Renal cortical epithelial cell (primary cell): ENCODE data around the gene MLYCD. TPM values are rescaled to one million over a fixed set of nuclear protein-coding genes. Genes with fewer than 3 reads are reported as not detected.

Experiments
- DNase-seq: peaks from one replicate; pipeline ENCODE4 v3.0.0-alpha.2; 2011; ENCODE audit warnings: low read depth
- total RNA-seq: library from RNA; depleted of rRNA; stranded (reverse); fragments of >200 nt; gene quantifications from 2 replicates; pipeline ENCODE4 v1.2.3, GENCODE V29; 2014

MLYCD gene
- total RNA-seq, 1 donor from 2014 or later = 7.1 TPM

DNA sequence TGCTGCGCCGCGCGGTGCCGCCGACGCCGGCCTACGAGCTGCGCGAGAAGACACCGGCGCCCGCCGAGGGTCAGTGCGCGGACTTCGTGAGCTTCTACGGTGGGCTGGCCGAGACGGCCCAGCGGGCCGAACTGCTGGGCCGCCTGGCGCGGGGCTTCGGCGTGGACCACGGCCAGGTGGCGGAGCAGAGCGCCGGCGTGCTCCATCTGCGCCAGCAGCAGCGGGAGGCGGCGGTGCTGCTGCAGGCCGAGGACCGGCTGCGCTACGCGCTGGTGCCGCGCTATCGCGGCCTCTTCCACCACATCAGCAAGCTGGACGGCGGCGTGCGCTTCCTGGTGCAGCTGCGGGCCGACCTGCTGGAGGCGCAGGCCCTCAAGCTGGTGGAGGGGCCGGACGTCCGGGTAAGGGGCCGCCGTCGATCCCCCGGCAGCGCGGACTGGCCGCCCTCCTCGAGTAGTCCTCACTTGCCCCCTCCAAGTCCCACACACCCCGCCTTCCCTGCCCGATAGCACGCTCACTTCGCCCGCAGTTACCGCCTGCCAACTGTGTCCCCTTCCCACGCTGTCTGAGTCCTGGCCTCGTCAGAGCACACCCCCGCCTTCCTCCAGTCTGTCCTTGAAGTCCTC lies 470 bp downstream of the MLYCD start:
- peak; percentile 29 for DNase-seq

DNA sequence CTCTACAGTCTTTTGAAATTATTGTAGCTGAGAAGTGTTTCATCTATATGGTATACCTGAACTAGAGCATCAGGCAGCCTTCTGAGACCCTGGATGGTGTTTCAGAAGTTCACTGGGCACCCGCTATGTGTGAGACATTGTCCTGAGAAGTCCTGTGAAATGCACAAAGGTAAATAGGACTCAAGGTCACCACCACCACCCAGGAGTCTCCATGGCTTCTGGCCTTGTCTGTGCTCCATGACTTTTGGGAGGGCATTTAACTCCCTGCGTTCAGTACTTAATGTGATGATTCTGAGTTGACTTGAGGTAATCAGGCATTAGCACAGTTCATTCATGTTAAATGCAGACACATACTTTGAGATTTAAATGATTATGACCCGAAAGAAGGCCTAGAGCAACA lies 1.1 kb downstream of the MLYCD start:
- DNase-seq = no peak

DNA sequence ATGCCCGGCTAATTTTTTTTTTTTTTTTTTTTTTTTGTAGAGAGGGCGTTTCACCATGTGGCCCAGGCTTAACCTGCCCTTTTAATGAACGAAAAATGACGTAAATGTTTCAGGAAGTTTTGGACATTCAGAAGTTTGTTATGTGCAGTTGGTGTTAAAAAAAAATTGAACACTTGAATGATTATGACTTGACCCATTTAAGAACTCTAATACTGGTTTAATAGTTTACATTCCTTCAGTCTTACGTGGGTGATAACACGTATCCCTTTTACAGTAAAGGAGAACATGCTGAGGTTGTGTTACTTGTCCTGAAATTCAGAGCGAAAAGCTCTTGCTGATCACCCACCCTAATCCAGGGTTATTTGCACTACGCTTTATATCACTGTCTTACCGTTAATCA lies 1.7 kb downstream of the MLYCD start:
- DNase-seq = peak; percentile 55

DNA sequence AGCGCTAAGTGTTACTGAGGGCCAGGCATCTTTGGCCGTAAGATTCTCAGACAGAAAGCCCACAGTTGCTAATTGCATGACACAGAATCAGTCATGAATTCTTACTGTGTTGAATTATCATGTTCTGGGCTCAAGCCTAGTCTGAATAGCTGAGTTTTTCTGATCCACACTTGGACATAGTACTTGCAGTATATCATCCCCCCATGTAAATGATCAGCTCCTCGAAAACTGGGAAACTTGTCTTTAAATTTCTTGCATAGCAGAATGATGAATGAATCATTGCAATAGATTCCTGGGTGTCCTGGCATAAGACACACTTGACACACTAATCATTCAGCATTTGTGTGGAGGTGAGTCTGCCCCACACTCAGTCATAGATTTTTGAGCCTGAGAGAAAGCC lies 2.2 kb downstream of the MLYCD start:
- DNase-seq = peak; percentile 50

DNA sequence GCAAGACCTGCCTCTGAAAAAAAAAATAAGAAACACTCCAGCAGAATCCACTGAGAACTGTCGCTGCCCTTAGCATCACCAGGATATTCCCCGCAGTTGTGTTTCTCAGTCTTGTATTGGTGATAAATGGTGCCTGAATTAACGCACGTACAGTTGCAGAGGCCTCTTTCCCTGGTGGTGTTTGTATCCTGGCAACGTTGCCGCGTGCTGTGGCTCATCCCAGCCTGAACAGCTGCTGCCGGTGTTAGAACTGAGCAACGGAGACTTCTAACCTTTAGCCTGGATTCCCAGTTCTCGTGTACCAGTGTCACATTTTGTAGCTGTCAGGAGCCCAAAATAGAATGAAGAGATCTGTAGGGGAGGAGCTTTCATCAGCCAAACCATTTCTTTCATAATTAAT lies 4.8 kb downstream of the MLYCD start:
- DNase-seq = no peak

DNA sequence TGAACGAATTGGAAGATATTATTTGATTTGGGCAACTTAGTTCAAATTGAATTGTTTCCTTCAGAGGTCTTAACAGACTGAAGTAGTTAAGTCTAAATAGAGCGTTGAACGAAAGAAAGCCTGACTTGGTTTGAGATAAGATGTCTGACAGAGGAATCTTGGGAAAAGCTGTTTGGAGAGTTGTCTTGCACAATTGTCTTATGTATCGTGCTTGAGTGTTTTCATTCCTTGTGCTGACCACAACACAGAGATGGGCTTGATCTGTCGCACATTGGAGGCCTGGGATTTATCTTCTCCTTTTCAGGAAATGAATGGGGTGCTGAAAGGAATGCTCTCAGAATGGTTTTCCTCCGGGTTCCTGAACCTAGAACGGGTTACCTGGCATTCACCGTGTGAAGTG lies 7.8 kb downstream of the MLYCD start:
- DNase-seq = no peak

DNA sequence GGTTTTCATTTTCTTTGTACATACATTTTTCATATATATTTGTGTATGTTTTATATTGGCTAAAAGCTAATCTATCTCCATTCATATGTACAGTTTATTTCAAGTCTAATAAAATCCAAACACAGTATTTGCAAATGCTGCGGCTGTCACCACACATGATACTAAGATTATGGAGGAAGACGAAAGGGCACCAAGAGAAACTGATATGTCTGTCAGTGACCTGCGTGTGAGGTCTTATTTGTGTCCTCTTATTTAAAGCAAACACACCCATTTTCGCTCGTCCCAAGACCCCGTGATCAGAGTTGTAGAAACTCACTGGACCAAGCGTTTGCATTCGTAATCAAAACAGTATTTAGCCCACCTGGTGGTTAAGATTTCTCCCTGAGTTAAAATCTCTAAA lies 8.2 kb downstream of the MLYCD start:
- no peak for DNase-seq

DNA sequence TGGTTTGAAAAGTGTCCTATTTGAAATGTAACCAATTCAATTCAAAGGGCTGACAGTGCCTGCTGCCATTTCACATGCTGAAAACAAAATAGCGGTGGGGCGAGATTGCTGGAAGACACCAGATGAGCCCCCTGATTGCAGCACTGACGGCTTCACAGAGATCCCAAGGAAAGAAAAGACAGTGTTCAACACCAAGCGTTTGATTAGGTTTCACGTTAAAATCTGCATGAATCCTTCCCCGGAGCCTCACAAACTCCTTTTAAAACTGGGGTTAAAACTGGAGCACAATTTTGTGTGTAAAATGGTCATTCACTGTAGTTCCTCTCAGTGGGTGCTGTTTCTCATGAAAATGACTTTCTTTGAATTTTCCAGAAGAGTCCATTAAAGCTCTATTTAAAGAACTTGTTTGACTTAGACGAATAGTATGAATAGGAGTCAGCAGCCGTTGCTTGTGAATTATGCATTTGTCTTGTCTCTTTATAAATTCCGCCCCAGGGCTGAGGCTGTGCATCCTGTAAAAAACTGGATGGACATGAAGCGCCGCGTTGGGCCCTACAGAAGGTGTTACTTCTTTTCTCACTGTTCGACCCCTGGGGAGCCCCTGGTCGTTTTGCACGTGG lies 8.8 kb downstream of the MLYCD start:
- no peak for DNase-seq

DNA sequence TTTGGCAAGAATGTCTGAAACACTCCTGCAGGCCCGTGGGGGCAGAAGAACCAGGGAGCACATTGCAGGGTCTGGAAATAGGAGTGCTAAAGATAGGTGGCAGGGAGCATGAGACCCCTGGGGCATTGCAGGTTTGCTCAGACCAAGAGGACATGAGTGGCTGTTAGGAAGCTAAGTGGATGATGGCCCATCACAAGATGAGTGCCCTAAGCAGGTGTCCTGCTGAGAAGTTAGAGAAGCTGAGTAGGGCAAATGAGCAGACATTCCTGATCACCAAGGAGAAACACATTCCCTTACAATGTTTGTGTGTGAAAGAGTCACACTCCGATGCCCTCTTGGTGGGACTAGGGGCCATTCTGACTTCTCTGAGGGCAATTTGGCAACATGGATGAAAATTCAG lies 9.9 kb downstream of the MLYCD start:
- no peak for DNase-seq

DNA sequence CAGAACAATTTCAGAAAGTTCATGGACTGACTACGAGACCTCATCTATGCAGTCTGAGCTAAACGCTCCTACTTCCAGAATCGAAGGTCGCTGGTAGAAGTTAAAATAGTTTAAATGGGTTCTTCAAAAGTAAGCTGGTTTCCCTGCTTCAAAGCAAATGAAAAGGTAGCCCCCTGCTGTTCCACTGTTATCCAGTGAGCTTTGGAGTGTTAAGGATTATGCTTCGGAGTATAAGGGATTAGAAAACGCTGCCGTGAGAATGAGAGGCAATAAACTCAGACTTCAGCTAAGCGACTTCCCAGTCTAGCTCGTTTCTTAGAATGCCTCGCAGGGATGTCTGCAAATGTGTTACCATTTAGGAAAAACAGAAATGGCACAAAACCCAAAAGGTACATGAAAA lies 12.4 kb downstream of the MLYCD start:
- DNase-seq = no peak

DNA sequence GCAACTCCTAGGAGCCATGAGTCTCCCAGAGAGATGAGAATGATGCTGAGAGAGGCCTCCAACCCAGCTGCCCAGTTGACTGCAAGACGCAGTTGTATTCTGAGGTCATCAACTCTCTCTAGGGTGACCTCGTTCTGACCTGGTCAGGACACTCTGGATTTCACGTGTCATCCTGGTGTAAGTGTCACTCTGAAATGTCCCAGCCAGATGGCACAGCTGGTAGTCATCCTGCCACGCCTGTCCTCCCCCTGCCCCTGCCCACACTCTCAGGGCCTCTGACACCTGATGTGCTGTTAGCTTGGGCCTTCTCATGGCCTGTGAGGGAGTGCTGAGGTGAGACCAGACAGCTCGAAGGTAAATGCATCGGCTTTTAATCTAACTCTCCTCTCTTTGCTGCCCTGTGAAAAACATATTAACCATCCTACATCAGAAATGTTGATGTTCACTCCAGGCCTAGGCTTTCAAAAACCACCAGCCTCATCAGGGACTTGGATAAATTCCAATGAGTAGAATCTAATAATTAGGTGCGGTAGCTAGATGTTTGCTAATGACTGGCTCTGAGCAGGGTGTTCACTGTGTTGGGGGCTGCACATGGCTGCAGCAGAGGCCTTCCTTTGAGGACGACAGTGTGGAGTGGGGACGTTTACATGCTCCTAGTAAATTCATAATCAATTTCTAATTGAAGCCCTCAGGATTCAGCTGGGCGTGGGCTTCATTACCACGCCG lies 13.8 kb downstream of the MLYCD start:
- no peak for DNase-seq

DNA sequence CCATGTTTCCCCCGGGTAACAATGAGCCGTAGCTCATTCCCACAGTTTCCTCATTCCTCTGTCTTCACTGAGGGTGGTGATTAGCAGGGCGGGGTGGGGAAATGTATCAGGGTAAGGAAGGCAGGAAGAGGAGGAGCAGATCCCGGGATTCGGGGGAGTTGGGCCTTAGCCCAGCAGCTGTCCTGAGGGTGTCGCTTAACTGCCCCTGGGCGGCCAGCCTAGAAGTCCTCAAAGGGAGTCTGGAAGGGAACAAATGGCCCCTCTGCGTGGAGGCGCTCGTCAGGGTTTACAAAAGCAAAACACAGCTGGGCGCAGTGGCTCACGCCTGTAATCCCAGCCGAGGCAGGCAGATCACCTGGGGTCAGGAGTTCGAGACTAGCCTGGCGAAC lies 14.3 kb downstream of the MLYCD start:
- DNase-seq = no peak

DNA sequence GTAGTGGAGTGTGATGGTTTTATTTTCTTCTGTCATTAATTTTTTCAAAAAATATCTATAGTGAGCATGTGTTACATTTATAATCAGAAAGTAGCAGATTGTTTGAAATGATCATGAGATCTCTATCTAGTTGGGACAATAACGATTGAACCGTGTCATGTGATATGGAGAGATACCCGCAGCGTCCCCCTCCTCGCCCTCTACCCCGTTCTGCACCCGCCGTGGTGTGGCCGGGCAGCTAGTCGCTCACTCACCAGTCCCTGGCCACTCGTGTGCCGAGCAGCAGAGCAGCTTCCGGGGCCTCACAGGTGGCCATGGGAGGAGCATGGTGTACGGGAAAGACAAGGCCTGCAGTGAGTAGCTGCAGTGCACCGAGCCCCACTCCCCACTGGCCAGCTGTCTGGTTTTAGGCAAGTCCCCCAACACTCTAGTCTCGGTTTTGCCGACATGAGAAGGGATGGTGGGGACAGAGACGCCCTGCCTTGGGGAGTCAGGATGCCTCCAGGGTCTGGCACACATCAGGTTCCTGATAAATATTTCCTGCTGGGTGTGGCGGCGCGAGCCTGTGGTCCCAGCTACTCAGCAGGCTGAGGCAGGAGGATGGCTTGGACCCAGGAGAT lies 15.3 kb downstream of the MLYCD start:
- no peak for DNase-seq

DNA sequence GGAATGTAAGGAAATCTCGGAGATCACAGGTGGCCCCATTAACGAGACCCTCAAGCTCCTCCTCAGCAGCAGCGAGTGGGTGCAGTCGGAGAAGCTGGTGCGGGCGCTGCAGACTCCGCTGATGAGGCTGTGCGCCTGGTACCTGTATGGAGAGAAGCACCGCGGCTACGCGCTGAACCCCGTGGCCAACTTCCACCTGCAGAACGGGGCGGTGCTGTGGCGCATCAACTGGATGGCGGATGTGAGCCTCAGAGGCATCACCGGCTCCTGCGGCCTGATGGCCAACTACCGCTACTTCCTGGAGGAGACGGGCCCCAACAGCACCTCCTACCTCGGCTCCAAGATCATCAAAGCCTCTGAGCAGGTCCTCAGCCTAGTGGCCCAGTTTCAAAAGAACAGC lies 16.2 kb downstream of the MLYCD start:
- no peak for DNase-seq

DNA sequence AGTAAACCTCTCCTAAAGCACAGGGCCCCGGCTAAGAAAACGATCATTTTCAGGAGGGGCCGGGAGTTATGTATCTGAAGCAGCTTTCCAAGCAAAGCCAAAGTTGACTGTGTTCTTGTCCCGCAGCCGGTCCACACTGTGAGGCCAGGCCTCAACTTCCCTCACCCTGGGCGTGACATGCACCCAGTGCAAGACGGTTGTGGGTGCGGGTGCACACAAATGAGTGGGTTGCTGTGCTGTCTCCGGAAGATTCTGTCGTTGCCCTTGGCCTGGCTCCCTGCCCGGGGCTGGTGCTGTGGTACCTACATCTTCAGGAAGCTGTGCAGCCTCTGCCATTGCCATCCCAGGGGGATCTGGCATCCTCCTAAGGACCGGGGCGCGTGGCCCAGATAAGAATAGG lies 16.6 kb downstream of the MLYCD start:
- no peak for DNase-seq

DNA sequence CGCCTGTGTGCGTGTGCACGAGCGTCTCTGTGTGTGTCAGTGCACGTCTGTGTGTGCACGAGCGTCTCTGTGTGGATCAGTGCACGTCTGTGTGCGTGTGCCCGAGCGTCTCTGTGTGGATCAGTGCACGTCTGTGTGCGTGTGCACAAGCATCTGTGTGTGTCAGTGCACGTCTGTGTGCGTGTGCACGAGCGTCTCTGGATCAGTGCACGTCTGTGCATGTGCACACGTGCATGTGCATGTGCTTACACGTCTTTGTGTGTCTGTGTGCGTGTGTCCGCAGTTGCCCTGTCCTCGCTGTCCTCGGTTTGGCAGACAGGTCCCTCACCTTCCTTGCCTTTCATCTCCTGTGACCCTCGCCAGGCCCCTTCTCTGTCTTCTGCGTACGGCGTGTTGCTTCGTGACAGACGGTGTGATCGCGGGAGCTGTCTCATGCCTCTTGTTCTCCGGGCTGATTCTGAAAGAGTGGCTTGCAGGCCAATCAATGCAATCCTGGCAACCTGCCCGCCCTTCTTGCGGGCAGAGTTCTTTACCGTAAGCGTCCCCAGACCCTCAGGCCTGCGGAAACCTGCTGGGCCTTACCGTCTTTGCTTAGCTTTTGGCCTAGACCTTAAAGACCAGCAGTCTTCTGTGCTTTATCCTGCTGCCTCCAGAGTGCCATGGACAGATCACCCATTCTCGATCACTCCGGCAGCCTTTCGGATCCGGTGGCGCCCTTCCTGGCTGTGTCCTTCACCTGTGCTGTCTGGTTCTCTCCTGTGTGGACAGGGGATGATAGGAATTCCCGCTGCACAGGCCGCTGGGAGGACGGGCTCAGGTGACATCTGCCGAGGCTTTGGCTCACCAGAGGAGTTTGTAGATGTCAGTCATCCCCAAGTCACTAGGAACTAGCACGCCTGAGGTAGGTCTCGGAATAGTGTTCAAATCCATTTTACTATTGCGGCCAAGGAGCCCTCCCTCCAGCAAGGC lies 18.5 kb downstream of the MLYCD start:
- no peak for DNase-seq

DNA sequence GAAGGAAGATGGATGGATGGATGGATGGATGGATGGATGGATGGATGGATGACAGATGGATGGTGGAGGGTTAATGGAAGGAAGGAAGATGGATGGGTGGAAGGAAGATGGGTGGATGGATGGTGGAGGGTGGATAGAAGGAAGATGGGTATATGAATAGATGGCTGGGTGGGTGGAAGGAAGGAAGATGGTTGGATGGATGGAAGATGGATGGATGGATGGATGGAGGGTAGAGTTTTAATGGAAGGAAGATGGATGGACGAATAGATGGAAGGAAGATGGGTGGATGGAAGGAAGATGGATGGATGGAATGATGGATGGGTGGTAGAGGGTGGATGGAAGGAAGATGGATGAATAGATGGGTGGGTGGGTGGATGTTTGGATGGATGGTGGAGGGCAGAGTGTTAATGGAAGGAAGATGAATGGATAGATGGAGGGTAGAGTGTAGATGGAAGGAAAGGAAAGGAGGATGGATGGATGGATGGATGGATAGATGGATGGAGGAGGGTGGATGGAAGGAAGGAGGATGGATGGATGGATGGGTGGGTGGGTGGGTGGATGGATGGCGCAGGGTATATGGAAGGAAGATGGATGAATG lies 22.1 kb downstream of the MLYCD start:
- DNase-seq = no peak

DNA sequence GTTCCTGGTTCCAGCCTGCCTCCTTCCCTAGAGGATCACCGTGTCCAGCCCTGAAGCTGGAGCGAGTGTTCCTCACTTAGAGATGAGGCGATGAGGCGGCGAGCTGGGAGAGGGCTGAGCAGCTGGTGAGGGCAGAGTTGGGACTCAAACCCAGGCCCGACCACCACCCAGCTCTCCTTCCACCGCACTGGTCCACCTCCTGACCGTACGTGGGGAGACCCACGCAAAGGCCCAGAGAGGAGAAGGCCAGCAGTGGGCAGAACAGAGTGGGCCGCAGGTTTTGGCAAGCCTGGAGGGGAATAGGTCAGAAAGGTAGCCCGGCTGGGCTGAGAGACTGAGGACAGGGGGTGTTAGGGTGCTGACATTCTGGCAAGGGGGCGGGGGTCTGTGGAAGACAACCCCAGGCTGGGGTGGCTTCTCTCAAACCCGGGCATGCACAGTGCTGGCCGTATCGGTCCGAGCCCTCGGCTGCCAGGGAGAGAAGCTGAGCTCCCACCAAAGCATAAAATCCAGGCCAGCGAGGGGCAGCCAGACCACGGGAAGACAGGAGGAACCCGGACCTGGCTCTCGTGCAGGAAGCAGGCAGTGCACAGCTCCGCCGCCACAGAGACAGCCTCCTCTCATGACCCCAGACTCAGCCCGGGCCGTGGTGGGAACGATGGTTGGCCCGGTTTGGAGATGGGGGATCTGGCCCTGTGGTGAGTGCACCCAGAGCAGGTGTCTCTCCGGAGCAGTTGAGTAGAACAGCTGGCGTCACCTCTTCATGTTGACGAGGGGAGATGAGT lies 24.9 kb downstream of the MLYCD start:
- DNase-seq = no peak

DNA sequence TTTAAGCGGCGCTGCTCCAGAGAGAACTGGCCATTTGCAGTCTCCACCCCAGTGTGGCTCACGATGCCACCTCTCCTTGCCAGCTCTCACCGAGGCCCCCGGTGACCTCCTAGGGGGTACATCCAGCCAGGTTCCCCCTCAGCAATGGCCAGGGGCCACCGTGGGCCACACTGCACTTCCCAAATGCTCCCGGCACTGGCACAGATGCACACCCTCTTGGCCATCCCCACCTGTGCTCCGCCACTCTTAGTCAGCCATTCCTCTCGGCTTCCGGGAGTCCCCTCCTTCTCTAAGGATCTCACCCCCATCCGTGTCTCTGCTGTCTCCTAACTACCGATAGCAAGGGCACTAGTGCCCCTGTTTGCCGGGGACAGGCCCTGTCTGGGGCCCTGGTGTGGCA lies 25.8 kb downstream of the MLYCD start:
- DNase-seq = no peak

DNA sequence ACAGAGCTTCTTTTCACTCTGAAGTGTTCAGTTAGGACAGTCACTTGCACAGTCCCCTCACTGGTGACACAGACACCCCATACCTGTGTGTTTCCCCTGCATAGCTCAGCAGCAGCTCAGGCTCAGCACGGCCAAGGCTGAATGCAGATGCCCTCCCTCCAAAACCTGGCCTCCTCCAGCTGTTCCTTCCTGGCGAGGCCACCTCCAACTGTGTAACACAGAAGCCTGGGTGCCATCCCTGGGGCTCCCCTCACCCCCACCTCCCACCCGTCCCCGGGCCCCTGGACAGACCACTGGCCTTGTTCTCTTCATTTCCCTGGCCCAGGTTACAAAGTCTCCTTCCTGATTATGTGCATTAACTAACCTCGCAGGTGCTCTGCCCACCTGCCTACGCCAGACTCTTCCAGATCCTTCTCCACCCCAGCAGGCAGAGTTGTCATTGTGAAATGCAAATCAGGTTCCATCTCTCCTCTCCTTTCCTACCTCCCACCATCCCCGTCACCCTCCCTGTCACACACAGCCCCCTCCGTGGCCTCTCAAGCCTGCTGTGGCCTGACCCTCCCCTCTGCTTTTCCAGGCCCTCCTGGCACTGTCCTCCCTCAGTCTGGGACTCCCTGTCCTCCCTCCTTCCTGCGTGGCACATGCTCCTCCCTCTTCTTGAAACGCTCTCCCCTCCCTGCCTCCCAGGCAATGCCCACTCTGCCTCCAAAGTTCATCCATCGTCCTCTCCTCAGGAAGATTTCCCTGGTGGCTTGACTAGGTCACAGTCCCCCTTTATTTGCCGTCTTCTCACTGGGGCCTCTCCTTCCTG lies 26.4 kb downstream of the MLYCD start:
- DNase-seq = no peak
